ENCODE data around the gene TBC1D10B. TPM values are rescaled to one million over a fixed set of nuclear protein-coding genes. Genes with fewer than 3 reads are reported as not detected.
A peak's percentile ranks its signal among the peaks of the same experiment; 100 is the strongest.

The TBC1D10B gene
- polyA plus RNA-seq, 3 donors, result 12.2 to 36.0 (median 13.8) TPM

GRCh38 chr16:30365200-30365599 lies 5.1 kb downstream of the TBC1D10B start:
- H3K36me3 Mint-ChIP-seq, result peaks cover 49 to 68% of the 10 kb centered on the region in 2 donors

GRCh38 chr16:30361180-30361579 lies 9.1 kb downstream of the TBC1D10B start:
- no peak for TF ChIP-seq CTCF (IDR thresholded peaks at IDR 0.05)
- Mint-ChIP-seq H3K27me3 (ENCODE audit: low read depth in 3 of 3) (no peaks in the 10 kb centered on the region), H3K27ac (peak overlapping the region in 1 of 7 donors; percentile 73), H3K4me1 (peaks cover 20% of the 10 kb centered on the region), H3K36me3 (peaks cover 75 to 91% of the 10 kb centered on the region in 2 donors), H3K4me3 (no peak overlapping the region), H3K9me3 (no peaks in the 10 kb centered on the region)
- intact Hi-C loops (cut with micrococcal nuclease), result no loop called here
- WGBS (ENCODE audit: insufficient coverage), result 100% methylated on average over 3 of the region's 7 CpGs
- H3K4me1 ChIP-seq (ENCODE audit: control insufficient read depth in 1 of 2, insufficient read depth in 2 of 2, low read length in 2 of 2), result peaks cover 9 to 13% of the 10 kb centered on the region in 2 donors
- H3K36me3 ChIP-seq (replicated peaks in 1 of 2; ENCODE audit: control insufficient read depth in 1 of 2, insufficient read depth in 2 of 2, low read length in 2 of 2), result peaks cover 76 to 91% of the 10 kb centered on the region in 2 donors
- peaks cover 80% of the 10 kb centered on the region for H3K79me2 ChIP-seq (ENCODE audit: insufficient read depth, low read length)
- H4K20me1 ChIP-seq (ENCODE audit: insufficient read depth, low read length), result peaks cover 92% of the 10 kb centered on the region
- H3K4me3 ChIP-seq (replicated peaks in 1 of 3; ENCODE audit: low read depth in 2 of 3, low read length in 3 of 3), result no peak overlapping the region
- H3K27ac ChIP-seq (ENCODE audit: low read depth in 1 of 2, low read length in 2 of 2), result no peak overlapping the region
- no peak overlapping the region for H3K9ac ChIP-seq (ENCODE audit: insufficient read depth, low read length, poor library complexity, severe bottlenecking)
- H3K4me2 ChIP-seq (replicated peaks; ENCODE audit: extremely low read depth, low read length, poor library complexity, severe bottlenecking), result no peak overlapping the region
- H2AFZ ChIP-seq (ENCODE audit: insufficient read depth, low read depth, low read length, poor library complexity, severe bottlenecking), result no peak overlapping the region
- H3K9me3 ChIP-seq (replicated peaks in 1 of 2; ENCODE audit: control insufficient read depth in 1 of 2, insufficient read depth in 1 of 2, low read length in 2 of 2), result no peaks in the 10 kb centered on the region
- DNase-seq, result no peak
- no peaks in the 10 kb centered on the region for H3K27me3 ChIP-seq (ENCODE audit: control insufficient read depth in 2 of 2, insufficient read depth in 2 of 2, low read length in 2 of 2)

More at GRCh38 chr16:30365200-30365599, 5.1 kb downstream of the TBC1D10B start:
- no peaks in the 10 kb centered on the region for H3K27me3 ChIP-seq (ENCODE audit: control insufficient read depth in 2 of 2, insufficient read depth in 2 of 2, low read length in 2 of 2)
- no peak overlapping the region for H3K4me3 Mint-ChIP-seq
- H3K27ac Mint-ChIP-seq, result peak overlapping the region in 4 of 7 donors; percentile 9 to 79 (median 64)
- peaks cover 31% of the 10 kb centered on the region for H3K4me1 Mint-ChIP-seq
- no peaks in the 10 kb centered on the region for H3K27me3 Mint-ChIP-seq (ENCODE audit: low read depth in 3 of 3)
- intact Hi-C loops (cut with micrococcal nuclease), result no loop called here
- WGBS (ENCODE audit: insufficient coverage), result 96% methylated on average over 9 of the region's 10 CpGs
- H3K9me3 Mint-ChIP-seq, result peaks cover 0 to 6% (median 0%) of the 10 kb centered on the region in 7 donors
- peaks cover 19 to 32% of the 10 kb centered on the region in 2 donors for H3K4me1 ChIP-seq (ENCODE audit: control insufficient read depth in 1 of 2, insufficient read depth in 2 of 2, low read length in 2 of 2)
- peaks cover 98% of the 10 kb centered on the region for H3K79me2 ChIP-seq (ENCODE audit: insufficient read depth, low read length)
- H2AFZ ChIP-seq (ENCODE audit: insufficient read depth, low read depth, low read length, poor library complexity, severe bottlenecking), result no peak overlapping the region
- H3K9ac ChIP-seq (ENCODE audit: insufficient read depth, low read length, poor library complexity, severe bottlenecking), result no peak overlapping the region
- H4K20me1 ChIP-seq (ENCODE audit: insufficient read depth, low read length), result peaks cover 84% of the 10 kb centered on the region
- peaks cover 49 to 67% of the 10 kb centered on the region in 2 donors for H3K36me3 ChIP-seq (replicated peaks in 1 of 2; ENCODE audit: control insufficient read depth in 1 of 2, insufficient read depth in 2 of 2, low read length in 2 of 2)
- H3K4me2 ChIP-seq (replicated peaks; ENCODE audit: extremely low read depth, low read length, poor library complexity, severe bottlenecking), result no peak overlapping the region
- DNase-seq, result no peak
- H3K9me3 ChIP-seq (replicated peaks in 1 of 2; ENCODE audit: control insufficient read depth in 1 of 2, insufficient read depth in 1 of 2, low read length in 2 of 2), result no peaks in the 10 kb centered on the region
- TF ChIP-seq CTCF (IDR thresholded peaks at IDR 0.05), result no peak
- peak overlapping the region in 1 of 2 donors; percentile 31 for H3K27ac ChIP-seq (ENCODE audit: low read depth in 1 of 2, low read length in 2 of 2)
- no peak overlapping the region for H3K4me3 ChIP-seq (replicated peaks in 1 of 3; ENCODE audit: low read depth in 2 of 3, low read length in 3 of 3)
